ENCODE data around the gene ATG101.

Gene ATG101, protein sequence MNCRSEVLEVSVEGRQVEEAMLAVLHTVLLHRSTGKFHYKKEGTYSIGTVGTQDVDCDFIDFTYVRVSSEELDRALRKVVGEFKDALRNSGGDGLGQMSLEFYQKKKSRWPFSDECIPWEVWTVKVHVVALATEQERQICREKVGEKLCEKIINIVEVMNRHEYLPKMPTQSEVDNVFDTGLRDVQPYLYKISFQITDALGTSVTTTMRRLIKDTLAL

DNA sequence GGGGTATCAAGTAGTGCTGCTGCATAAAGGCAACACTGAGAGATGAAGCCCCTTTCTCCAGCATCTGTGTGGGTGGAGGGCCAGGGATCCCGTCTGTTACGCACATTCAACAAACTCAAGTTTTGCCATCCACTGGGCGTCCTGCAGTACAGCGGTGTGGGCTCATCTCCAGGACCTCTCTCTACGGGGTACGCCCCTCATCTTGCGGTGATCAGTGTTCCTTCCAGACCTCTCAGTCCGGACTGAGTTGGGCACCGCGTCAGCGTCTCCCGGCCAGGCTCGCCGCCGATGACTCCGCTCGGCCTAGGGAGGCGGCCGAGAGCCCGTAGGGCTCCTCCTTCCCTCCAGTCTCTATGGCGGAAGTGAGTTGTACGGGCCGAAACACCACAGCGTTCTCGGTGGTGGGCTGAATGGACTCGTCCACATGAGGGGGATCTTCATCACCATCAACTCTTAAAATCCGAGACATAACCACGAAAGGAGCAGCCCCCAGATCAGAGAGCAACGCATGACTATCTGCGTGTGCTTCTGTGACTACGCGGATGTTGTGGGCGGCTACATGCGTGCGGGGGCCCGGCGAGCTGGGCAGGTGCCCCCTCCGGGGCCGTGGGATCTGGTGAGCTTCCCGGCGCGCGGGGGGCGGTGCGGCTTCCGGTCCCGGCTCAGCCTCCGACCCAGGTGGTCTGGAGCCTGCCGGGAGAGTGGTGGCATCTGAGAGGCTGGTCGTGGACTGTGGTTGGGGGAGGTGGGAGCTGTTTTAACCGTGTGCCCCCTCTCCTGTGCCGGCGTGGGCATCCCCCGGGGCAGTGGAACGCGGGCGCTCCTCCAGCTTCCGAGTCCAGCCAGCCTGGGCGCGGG lies at the start of gene ATG101:
ATG101 (plus strand) TSS at position 652 of the 858 bp plus-strand sequence. CDS start 3,673 bp downstream, outside the sequence.
- DNase-seq, result peak; percentile 95

DNA sequence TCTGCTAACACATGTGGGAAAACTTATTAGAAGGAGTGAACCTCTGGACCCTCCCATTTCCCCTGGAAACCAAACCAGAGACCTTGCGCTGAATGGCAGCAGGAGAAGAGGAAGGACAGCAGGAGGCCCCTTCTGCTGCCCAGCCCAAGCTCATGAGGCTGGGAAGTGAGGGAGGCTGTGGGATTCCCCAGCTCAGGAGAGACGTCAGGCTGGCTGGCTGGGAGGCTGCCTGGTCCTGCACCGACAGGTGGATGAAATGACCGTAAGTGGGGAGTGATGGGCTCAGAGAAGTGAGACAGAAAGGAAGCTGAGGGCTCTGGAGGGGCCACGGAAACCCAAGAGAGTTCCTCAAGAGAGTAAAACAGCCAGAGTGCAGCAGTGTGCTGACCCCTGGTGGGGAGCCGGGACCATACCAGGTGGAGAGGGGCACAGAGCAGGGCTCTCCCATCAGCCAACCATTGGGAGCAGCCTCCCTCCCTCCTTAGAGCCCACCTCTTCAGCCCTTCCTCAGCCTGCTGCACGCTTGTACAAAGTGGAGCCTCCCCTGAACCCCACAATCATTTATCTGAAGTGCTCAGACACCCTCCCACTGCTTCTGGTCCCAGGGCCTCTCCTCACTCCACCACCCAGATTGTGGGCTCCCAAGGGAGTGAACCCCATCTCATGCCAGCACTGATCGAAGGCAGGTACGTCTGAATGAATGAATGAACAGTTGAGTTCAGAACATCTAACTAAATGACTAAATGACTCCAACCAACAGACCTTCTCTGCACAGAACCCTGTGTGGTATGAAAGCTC lies 49.0 kb upstream of the ATG101 start:
- peak; percentile 85 for DNase-seq

DNA sequence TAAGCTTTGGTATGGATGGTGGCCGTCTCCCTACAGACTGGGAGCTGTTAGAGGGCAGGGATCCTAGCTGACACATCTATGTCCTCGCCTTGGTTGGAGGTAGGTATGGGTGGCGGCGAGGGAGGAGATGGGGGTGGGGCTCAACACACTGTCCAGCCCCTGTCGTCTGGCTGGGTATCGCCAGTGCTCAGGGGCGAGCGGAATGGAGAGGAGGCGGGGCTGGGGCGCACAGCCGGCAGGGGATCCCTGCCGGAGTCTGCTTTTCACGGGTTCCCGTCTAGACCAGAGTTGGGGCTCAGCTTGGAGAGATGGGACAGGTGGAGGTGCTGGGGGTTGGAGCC lies 47.0 kb upstream of the ATG101 start:
- DNase-seq, result no peak

DNA sequence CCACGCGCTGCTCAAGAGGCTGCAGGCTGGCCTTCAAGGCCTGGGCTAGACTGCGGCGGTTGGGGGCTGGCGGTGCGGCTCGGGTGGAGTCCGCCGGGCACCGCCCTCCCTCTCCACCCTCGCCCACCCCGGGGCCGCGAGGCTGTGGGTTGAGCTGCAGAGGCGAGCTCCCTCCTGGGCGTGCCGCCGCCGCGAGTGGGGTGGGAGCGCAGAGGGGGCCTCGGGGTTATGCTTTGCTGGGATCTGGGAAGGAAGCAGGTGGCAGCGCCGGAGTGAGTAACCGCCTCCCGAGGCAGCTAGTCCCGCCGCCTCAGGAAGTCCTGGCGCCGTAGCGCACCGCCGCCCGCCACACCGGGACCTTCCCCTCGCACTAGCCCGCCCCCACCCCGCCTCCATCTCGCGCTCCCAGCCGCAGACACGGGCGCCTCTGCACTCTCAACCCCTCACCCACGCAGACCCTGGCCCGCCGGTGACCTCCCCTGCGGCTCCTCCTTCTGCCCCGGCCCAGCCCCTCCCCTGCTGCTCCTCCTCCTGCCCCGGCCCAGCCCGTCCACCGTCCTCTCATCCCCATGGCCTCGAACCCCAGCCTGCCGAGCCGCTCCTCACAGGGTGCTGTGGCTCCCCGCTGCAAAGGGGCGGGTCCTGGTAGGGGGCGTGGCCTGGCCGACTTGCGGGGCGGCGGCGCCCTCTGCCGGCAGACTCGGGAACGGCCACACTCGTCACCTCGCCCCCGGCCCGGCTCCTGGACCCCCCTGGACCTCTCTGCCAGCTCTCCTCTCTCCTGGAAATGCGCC lies 46.4 kb upstream of the ATG101 start:
- DNase-seq, result peak; percentile 96

DNA sequence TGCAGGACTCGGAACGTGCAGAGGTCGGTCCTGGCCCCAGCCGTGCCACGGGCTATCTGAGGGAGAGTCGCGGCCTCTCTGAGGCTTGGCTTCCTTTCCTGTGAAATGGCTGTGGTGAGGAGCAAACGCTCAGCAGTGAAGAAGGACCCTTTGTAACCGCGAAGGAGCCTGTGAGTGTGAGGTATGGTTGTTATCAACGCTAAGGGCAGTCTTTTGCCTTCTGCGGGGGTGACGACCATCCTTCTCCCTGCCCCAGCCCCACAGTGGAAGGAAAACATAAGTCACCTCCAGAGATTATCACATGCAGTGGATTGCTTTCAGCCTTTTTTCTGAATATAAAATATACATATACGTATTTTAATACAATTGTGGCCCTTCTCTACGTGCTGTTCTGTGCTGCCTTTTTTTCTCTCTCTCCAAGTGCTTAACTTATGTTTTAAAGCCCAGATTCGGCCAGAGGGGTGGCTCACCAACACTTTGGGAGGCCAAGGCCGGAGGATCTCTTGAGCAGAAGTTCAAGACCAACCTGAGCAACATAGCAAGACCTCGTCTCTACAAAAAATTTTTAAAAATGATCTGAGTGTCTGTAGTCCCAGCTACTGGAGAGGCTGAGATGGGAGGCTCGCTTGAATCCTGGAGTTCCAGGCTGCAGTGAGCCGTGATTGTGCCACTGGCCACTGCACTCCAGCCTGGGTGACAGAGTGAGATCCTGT lies 45.6 kb upstream of the ATG101 start:
- no peak for DNase-seq

DNA sequence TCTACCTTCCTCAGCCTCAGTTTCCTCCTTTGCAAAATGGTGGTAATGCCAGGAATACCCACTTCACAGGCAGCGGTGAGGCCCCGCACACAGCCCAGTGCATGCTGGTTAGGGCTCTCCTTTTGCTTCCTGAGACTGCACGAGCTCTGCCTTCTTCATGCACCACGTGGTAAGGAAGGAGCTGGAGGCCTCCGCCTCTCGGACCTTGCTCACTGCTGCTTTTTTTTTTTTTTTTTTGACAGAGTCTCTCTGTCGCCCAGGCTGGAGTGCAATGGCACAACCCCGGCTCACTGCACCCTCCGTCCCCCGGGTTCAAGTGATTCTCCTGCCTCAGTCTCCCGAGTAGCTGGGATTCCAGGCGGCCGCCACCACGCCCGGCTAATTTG lies 44.9 kb upstream of the ATG101 start:
- peak; percentile 80 for DNase-seq

DNA sequence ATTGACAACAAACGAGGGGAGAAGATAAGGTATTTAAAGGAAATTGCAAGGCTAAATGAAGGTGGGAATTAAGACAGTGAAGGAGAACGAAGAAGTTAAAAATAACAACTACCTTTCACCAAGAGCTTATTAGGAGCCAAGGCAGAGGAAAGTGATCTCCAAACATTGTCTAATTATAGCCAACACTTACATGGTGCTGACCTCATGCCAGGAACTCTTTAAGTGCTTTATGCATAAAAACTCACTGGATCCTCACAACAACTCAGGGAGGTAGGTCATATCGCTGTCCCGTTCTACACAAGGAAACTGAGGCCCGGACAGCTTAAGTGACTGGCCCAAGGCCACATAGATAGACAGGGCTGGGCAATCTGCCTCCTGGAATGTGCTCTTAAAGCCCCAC lies 43.5 kb upstream of the ATG101 start:
- DNase-seq, result no peak

DNA sequence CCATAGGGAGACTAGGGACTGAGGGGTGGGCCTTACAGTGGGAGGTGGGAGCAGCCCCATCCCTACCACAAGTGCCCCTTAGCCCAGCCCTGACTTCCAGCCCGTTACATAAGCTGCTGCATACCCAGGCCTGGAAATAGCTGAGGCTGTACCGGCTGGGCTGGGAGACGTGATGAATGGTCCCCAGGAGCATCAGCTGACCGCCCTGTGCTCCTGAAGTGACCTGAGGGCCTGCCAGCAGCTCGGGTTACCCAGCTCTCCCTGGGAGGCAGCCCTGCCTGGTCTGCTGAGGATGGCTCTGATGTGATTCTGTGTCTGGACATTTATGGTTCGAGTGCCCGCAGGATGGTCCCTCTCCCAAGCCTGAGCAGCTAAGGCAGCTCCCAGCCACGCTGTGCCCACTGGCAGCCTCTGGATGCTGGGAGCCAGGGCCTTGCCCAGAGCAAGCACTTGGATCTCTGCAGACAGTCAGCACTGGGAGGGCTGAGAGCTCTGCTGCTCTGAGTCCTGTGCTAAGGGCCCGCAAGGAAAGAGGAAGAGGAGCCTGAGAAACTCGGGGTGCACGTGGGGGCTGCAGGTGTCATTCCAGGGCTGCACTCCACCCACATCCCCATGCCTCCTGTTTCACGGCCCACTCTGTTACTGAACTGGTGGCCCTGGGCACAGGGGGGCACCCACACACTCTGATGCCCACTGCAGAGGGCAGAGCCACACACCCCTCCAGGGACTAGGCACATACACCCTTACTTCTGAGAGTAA lies 42.5 kb upstream of the ATG101 start:
- no peak for DNase-seq

DNA sequence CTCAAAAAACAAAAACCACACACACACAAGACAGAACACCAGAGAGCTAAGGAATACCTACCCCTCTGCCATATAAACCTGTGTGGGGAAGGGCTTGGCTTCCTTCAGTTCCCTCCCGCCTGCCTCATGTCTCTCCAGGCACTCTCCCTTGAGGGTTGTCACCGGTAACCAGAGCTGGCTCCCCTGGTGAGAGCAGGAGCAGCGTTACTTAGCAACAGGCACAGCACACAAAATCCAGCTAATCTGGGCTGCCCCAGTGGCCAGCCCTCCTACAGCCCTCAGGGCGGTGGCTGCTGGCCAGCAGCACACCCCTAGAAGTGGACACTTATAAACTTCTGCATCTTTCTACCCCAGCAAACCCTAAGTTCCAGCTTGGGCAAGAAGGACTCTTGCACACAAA lies 40.1 kb upstream of the ATG101 start:
- DNase-seq, result no peak

DNA sequence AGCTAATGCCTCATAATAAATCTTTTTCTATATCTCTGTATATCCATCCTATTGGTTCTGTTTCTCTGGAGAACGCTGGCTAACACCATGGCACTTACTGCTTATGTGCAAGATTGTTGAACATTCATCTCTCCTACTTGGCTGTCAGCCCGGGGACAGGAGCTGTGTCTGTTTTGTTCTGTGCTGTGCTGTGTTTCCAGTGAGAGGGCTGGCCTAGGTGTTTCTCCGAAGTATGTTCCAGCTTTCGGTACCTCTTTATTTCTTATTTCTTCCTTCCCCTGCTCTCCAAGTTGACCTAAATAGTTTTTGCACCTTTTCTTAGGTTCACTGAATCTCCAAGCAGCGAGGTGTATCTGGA lies 37.4 kb upstream of the ATG101 start:
- no peak for DNase-seq

DNA sequence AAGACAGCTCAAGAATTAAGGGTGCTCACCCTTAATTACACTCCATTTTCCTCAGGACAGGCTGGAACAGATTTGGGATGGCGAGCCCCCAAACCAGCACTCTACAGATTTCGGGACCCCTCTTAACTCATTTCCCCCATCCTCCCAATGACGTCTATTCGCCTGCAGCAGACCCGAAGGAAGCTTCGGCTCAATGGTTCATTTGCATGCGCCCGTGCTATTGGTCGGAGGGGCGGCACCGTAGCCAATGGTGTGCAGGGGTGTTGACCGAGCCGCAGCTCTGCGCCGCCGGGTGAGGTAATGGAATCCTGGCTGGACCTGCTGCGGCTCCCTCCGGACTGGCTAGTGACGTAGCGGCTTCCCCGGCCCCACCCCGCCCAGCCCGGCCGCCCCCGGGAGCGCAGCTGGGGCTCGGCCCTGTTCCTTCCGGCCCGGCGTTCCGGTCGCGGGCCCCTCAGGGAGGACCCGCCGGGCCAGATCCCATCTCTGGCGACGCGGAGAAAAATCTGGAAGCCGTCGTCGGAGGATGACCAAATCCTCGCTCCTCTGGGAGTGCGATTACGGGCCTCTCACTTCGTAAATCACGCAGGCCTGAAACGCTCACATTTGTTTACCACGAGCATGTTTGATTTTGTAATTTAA lies 36.9 kb upstream of the ATG101 start:
- peak; percentile 96 for DNase-seq

DNA sequence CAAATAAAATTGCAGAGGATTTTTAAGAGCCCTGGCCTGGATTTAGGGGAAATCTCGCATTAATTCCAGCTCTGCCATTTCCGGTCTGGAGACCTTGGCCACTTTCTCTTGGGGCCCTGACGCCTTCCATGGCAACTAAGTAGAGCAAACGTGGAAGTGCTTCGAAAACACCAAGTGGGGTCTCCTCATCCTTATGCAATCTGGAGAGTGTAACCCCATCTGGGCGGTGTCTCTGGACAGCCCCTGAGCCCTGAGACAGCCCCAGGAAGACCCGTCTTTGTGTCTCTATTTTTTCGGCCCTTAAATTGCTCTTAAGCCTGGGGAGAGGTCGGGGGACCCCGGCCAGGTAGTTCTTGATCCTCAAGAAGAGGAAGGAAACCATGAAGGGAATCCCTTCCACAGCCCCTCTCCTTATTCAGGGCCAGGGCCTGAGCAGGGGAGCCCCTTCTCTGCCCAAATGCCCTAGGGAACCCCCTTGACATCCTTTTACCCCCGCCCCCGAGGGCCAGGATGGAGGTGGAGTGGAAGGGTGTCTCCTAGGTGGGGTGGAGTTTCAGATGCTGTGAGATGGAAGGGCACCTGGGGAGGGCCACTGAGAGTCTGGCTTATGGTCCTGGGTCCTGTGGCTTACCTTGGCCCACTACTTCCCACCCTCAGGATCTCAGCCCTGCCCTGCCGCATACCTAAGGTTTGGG lies 36.2 kb upstream of the ATG101 start:
- DNase-seq, result no peak

DNA sequence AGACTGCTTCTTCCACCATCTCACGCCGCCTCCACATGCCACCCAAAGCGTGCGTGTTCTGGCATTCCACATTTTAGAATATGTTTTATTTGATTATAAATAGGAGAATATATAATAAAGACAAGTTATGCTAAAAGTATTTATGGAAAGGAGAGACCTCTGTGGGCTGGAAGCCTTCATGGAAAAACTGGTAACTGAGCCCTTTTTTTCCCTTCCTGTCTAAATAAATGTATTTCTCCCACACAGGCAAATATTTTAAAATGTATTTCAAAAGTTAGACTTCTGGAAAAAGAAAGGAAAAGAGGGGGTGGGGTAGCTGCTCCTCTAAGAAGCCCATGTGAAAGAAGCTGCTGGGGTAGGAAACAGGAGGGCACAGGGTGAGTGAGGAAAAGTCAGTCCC lies 34.6 kb upstream of the ATG101 start:
- no peak for DNase-seq

DNA sequence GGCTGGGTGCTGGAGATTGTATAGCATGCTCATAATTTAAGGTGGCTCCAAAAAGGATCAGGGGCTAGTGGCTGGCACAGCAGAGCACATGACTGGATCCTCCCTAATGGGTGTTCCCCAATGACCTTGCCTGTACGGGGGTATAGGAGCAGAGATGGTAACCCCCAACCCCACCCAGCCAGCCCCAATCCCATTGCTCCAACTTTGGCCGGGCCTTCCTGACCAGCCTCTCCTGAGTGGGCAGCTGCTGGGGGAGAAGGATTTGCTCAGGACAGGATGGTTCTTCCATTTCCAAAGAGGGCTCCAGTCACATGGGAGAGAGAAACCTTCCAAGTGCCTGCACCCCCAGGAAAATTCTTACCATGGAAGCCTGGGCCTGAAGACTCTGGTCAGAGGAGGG lies 33.9 kb upstream of the ATG101 start:
- DNase-seq, result no peak

DNA sequence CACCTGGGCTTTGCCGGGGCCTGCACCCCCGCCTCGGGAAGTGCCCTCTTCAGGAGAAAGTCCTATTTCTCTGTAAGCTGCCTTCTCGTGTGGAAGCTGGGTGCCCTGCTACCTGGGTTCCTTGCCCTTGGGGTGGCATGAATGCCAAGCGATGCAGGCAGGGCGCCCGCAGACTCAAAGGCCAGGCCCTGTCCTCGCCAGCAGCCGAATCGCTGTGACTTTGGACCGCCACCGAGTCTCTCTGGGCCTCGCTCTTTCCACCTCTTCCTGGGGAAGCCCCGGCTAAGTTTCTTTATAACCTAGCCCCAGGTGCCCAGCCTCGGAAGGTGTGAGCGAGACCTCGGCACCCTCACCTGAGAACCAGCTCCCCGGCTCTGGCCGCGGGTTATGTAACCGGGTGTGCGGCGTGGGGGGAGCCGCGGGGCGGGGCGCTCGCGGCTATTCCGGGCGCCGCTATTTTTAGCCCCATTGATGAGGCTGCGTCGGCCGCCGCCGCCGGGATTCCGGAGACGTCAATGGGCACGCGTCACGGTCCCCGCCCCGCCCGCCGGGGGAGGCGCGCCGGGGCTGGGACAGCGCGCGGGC lies 33.1 kb upstream of the ATG101 start:
- DNase-seq, result peak; percentile 95

DNA sequence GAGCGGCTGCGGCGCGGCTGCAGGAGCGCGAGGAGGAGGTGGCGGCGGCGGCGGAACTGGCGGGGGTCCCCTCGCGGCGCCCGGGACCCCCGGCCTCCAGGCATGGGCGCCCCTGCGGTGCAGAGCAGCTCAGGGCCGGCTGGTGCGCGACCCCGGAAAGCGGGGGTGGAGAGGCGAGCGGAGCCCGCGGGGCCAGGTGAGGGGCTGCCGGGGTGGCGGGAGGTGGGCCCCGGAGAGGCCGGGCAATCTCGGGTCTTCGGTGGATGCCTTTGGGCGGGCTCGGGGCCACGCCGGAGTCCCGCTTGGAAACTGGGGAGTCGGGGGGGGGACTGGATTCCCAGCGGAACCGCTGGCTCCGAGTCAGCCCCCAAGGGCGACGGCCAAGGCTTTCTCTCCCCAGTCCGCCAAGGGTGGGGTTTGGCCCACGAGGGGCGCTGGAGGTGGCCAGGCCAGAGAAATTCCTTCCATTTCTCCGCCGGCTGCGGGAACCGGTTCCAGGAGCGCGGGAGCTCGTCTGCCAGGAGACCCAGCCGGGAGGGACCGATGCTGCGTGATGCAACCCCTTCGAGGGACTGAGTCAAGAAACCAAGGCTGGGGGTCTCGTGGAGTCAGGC lies 32.4 kb upstream of the ATG101 start:
- peak; percentile 73 for DNase-seq

DNA sequence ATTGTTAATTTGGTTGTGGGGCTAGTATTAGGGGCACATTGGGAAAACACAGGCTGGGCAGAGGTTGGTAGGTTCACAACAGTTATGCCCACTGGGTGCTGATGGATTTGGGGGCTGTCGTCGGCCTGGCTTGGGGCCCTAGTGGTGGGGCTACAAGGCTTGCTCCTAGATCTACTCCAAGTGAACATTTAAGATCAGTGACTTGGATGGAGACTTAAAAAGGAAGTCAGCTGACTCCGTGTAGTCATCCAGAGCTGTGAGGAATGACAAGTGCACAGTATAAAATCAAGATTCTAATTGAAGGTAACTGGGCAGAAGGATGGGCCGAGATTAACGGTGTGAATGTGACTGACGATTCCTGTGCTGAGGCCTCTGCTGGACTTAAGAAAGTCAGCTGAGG lies 31.3 kb upstream of the ATG101 start:
- no peak for DNase-seq

DNA sequence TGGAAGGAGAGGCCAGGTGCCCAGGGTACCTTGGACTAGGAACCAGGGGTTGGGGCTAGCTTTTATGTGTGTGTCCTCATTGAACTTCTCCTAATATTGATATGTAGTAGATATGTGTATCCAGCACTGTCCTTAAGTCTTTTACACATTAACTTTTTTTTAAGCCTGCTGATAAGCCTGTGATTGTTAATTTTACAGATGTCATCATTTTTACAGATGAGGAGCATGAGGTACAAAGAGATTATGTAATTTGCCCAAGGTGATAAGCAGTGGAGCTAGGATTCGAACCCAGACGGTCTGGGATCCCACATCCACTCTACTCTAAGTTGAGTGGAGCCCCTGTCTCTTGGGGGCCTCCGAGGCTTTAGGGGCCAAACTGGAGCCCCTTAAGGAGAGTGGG lies 28.7 kb upstream of the ATG101 start:
- DNase-seq, result no peak

DNA sequence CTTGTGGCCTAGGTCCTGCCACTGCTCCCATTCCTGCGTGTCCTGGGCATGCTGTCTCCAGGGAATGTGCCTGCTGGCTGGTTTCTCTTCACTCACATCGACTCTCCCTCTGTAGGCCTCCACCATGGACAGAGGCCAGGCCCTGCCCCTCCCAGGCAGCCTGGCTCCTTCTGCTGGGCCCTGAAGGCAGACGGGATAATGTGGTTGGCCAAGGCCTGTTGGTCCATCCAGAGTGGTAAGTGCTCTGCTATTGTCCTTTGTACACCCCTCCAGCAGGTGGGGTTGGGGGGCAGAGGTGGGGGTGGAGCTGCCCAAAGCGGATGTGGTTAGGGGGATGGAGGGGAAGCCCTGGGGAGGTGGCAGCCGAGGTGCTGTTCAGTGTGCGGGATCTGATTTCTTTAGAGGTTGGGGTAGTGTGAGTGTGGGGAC lies 28.1 kb upstream of the ATG101 start:
- peak; percentile 76 for DNase-seq
